HCT116 (cell line): ENCODE measurements around the gene CUZD1. TPM values are rescaled to one million over a fixed set of nuclear protein-coding genes. Genes with fewer than 3 reads are reported as not detected.

Experiments used
- ATAC-seq: fragments of 200-7000 bp; cut with Tn5 transposase; 2 replicates; pipeline ENCODE4 v1.9.1; 2020; ENCODE audit warnings: mild to moderate bottlenecking, moderate library complexity
- BruUV-seq: library from RNA; stranded (reverse); fragments of 400-500 nt; replicated peaks from 2 replicates; lab custom pipeline; 2021; lab: Mats Ljungman, UMichigan
- CTCF ChIA-PET: fragments of 300-600 bp; sonication (Branson Sonifier 250); formaldehyde crosslinking; loops from one replicate; lab custom pipeline; 2021; ENCODE audit warnings: antibody characterized with exemption; lab: Charles Lee
- POLR2A ChIA-PET: fragments of 300-600, 350-600 bp; sonication (Branson Sonifier 250); formaldehyde crosslinking; loops from one replicate; lab custom pipeline; 2021; ENCODE audit warnings: antibody characterized with exemption; lab: Charles Lee
- RAD21 ChIA-PET, 2 experiments: fragments of 300-600 bp; sonication (Branson Sonifier 250); formaldehyde crosslinking; loops; one replicate each; lab custom pipeline; 2023; ENCODE audit warnings: low total read pairs in 2 of 2; ENCODE audit not compliant: uncharacterized antibody in 2 of 2, unreplicated experiment in 2 of 2, low non-redundant PET in 1 of 2; lab: Charles Lee
- DNase-seq: peaks from one replicate; pipeline ENCODE4 v3.0.0-alpha.2; 2010; ENCODE audit warnings: low read depth, low spot score
- H2AFZ ChIP-seq: fragments of 200-600 bp; shearing (Covaris generic), sonication (generic); 2 replicates; pipeline ENCODE4 v1.6.1; 2017; ENCODE audit warnings: low read depth, mixed run types, mixed read lengths, antibody characterized with exemption, low read length; ENCODE audit not compliant: poor library complexity, severe bottlenecking
- H3K27ac ChIP-seq: 2 replicates; pipeline ENCODE4 v1.5.1; 2012; ENCODE audit warnings: low read depth, low read length
- H3K27me3 ChIP-seq: fragments of 200-600 bp; sonication (generic); 2 replicates; pipeline ENCODE4 v1.6.1; 2016; ENCODE audit warnings: mixed run types, low read length, mixed read lengths; ENCODE audit not compliant: insufficient read depth
- H3K36me3 ChIP-seq, 2 experiments: fragments of 200-500 bp in 1 of 2; fragments of 200-600 bp in 1 of 2; sonication (Bioruptor generic) in 1 of 2; sonication (generic) in 1 of 2; 2 replicates each; pipeline versions ENCODE4 v1.5.1 to v1.6.1; 2014 to 2016; ENCODE audit warnings: low read length in 2 of 2, inconsistent platforms in 1 of 2, mixed read lengths in 1 of 2, mixed run types in 1 of 2; ENCODE audit not compliant: insufficient read depth in 2 of 2, control insufficient read depth in 1 of 2
- H3K4me1 ChIP-seq, 2 experiments: fragments of 200-600 bp in 1 of 2; sonication (generic) in 1 of 2; 2 replicates each; pipeline versions ENCODE4 v1.5.1 to v1.6.1; 2012 to 2017; ENCODE audit warnings: low read length in 2 of 2, inconsistent platforms in 1 of 2, mild to moderate bottlenecking in 1 of 2, mixed read lengths in 1 of 2, mixed run types in 1 of 2, moderate library complexity in 1 of 2; ENCODE audit not compliant: insufficient read depth in 2 of 2, control insufficient read depth in 1 of 2
- H3K4me2 ChIP-seq: fragments of 200-600 bp; sonication (generic); 2 replicates; pipeline ENCODE4 v1.6.1; 2017; ENCODE audit warnings: mixed run types, low read length, mixed read lengths
- H3K4me3 ChIP-seq, 2 experiments: fragments of 200-600 bp in 1 of 2; sonication (generic) in 1 of 2; replicated peaks in 1 of 2; 2 replicates each; pipeline ENCODE4 v1.5.1; 2011 to 2016; ENCODE audit warnings: low read length in 2 of 2, control low read depth in 1 of 2, low read depth in 1 of 2, mild to moderate bottlenecking in 1 of 2, mixed read lengths in 1 of 2, mixed run types in 1 of 2
- H3K79me2 ChIP-seq: fragments of 200-600 bp; sonication (generic); 2 replicates; pipeline ENCODE4 v1.6.1; 2017; ENCODE audit warnings: mild to moderate bottlenecking, mixed run types, low read length, moderate library complexity, mixed read lengths; ENCODE audit not compliant: insufficient read depth
- H3K9ac ChIP-seq: fragments of 200-600 bp; sonication (generic); 2 replicates; pipeline ENCODE4 v1.6.1; 2016; ENCODE audit warnings: low read length, mixed read lengths
- H3K9me2 ChIP-seq: fragments of 200-600 bp; sonication (generic), shearing (Covaris generic); 2 replicates; pipeline ENCODE4 v1.6.1; 2017; ENCODE audit warnings: mixed run types, mild to moderate bottlenecking, moderate library complexity; ENCODE audit not compliant: insufficient read depth
- H3K9me3 ChIP-seq, 2 experiments: fragments of 200-500 bp in 1 of 2; fragments of 200-600 bp in 1 of 2; sonication (Bioruptor generic) in 1 of 2; sonication (generic) in 1 of 2; 2 replicates each; pipeline ENCODE4 v1.6.1; 2014 to 2017; ENCODE audit warnings: low read length in 2 of 2, mixed read lengths in 2 of 2, inconsistent platforms in 1 of 2, low read depth in 1 of 2, mild to moderate bottlenecking in 1 of 2, mixed run types in 1 of 2, moderate library complexity in 1 of 2; ENCODE audit not compliant: control insufficient read depth in 1 of 2, insufficient read depth in 1 of 2
- H4K20me1 ChIP-seq: fragments of 200-600 bp; sonication (generic), shearing (Covaris generic); 2 replicates; pipeline ENCODE4 v1.6.1; 2017; ENCODE audit warnings: mixed run types, mild to moderate bottlenecking, moderate library complexity; ENCODE audit not compliant: insufficient read depth
- CEBPB ChIP-seq: IDR thresholded peaks from 2 replicates; pipeline ENCODE4 v1.6.1; 2012; ENCODE audit warnings: low read depth
- CTCF ChIP-seq, 3 experiments: fragments of 200-600 bp in 1 of 3; sonication (generic) in 1 of 3; IDR thresholded peaks in 2 of 3; conservative IDR thresholded peaks in 1 of 3; 2 replicates each; pipeline ENCODE4 v1.5.1; 2012 to 2017; ENCODE audit warnings: low read depth in 2 of 3, low read length in 2 of 3, antibody characterized with exemption in 1 of 3, borderline replicate concordance in 1 of 3, control low read depth in 1 of 3, mild to moderate bottlenecking in 1 of 3, mixed read lengths in 1 of 3, mixed run types in 1 of 3, moderate library complexity in 1 of 3; ENCODE audit not compliant: insufficient read depth in 1 of 3
- EZH2 ChIP-seq: fragments of 200-600 bp; sonication (generic); IDR thresholded peaks from 2 replicates; pipeline ENCODE4 v1.6.1; 2017; ENCODE audit warnings: antibody characterized with exemption, mixed run types
- EZH2phosphoT487 ChIP-seq: fragments of 200-600 bp; IDR thresholded peaks from 2 replicates; pipeline ENCODE4 v1.6.1; 2018; ENCODE audit warnings: antibody characterized with exemption, borderline replicate concordance
- FOSL1 ChIP-seq: IDR thresholded peaks from 2 replicates; pipeline ENCODE4 v1.6.1; 2012; ENCODE audit warnings: low read depth
- JUND ChIP-seq: IDR thresholded peaks from 2 replicates; pipeline ENCODE4 v1.6.1; 2012
- POLR2A ChIP-seq: IDR thresholded peaks from 2 replicates; pipeline ENCODE4 v1.7.0; 2011; ENCODE audit warnings: borderline replicate concordance; ENCODE audit not compliant: insufficient read depth, insufficient read length; ENCODE audit errors: extremely low read depth
- POLR2AphosphoS5 ChIP-seq: IDR thresholded peaks from 2 replicates; pipeline ENCODE4 v1.6.1; 2011; ENCODE audit warnings: mild to moderate bottlenecking, low read depth, low read length, moderate library complexity
- RAD21 ChIP-seq: IDR thresholded peaks from 2 replicates; pipeline ENCODE4 v1.6.1; 2012; ENCODE audit warnings: low read depth, mild to moderate bottlenecking
- SIN3A ChIP-seq: IDR thresholded peaks from 2 replicates; pipeline ENCODE4 v1.6.1; 2012; ENCODE audit warnings: low read depth
- SP1 ChIP-seq: IDR thresholded peaks from 2 replicates; pipeline ENCODE4 v1.6.1; 2012; ENCODE audit warnings: low read depth
- ZFX ChIP-seq: fragments of 450-650 bp; IDR thresholded peaks from 2 replicates; pipeline ENCODE4 v1.6.1; 2017
- intact Hi-C: fragments of 100-400 bp; cut with micrococcal nuclease; formaldehyde crosslinking; loops from 2 replicates; pipeline ENCODE4 v1.10.0; 2022
- total RNA-seq: library from RNA; stranded (reverse); gene quantifications from one replicate; pipeline ENCODE4 v1.2.1, GENCODE V29; 2021; ENCODE audit not compliant: unreplicated experiment
- TF ChIP-seq, protein P1 (sequence below): IDR thresholded peaks from 2 replicates; pipeline ENCODE4 v1.6.1; 2012

CUZD1 gene
- total RNA-seq, 1 experiment from 2014 or later: 1.7 TPM

- no peak overlapping the region for H2AFZ ChIP-seq
- CTCF ChIA-PET: no interaction called here
- POLR2A ChIA-PET: no interaction called here
- RAD21 ChIA-PET: no interaction called here
- peaks cover 5% of the 10 kb centered on the region; the same call in 1 of the 2 replicates for H3K27me3 ChIP-seq
- H3K79me2 ChIP-seq: peaks cover 82% of the 10 kb centered on the region
- intact Hi-C loops: no loop called here
- H3K27ac ChIP-seq: no peak overlapping the region
- H3K4me1 ChIP-seq: peaks cover 0 to 26% of the 10 kb centered on the region in 2 experiments; a peak in 2 of 4 replicates
- H4K20me1 ChIP-seq: no peaks in the 10 kb centered on the region
- H3K9ac ChIP-seq: no peak overlapping the region
- H3K9me3 ChIP-seq: no peaks in the 10 kb centered on the region
- DNase-seq (no peak), ATAC-seq (no peak)
- no peak overlapping the region for H3K4me2 ChIP-seq
- TF ChIP-seq POLR2A: no peak
- TF ChIP-seq, protein P1, sequence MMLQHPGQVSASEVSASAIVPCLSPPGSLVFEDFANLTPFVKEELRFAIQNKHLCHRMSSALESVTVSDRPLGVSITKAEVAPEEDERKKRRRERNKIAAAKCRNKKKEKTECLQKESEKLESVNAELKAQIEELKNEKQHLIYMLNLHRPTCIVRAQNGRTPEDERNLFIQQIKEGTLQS: no peak
- TF ChIP-seq CTCF (IDR thresholded peaks at IDR 0.05 in 2 of 3, conservative IDR thresholded peaks at IDR 0.05 in 1 of 3; ENCODE audit: borderline replicate concordance in 1 of 3, insufficient read depth in 1 of 3, low read depth in 2 of 3, low read length in 2 of 3): no peak
- no peak for TF ChIP-seq SIN3A
- TF ChIP-seq JUND: no peak
- TF ChIP-seq EZH2phosphoT487: no peak
- no peak for TF ChIP-seq CEBPB
- no peak for TF ChIP-seq RAD21
- no peak for TF ChIP-seq FOSL1
- TF ChIP-seq SP1: no peak
- no peak for TF ChIP-seq ZFX
- TF ChIP-seq POLR2AphosphoS5: no peak
- TF ChIP-seq EZH2: no peak
- H3K4me3 ChIP-seq: no peak overlapping the region
- H3K36me3 ChIP-seq: no peaks in the 10 kb centered on the region
- no peaks in the 10 kb centered on the region for H3K9me2 ChIP-seq
- BruUV-seq: no TSS peak
Measured at GRCh38 chr10:122863216-122864193, 17.8 kb upstream of the CUZD1 start.
